Measurements from ENCODE around the gene MUC13.

The MUC13 gene

GRCh38 chr3:124966521-124967445 lies 32.2 kb upstream of the MUC13 start:
- Histone ChIP-seq H3K23ac (ENCODE audit: low read length) (no peak overlapping the region), H3K79me1 (ENCODE audit: low read length) (no peaks in the 10 kb centered on the region), H3K18ac (ENCODE audit: low read length) (no peak overlapping the region), H3K4ac (ENCODE audit: low read depth, low read length) (no peak overlapping the region), H3K79me2 (ENCODE audit: control insufficient read depth, insufficient read depth, low read length) (no peaks in the 10 kb centered on the region), H4K5ac (ENCODE audit: low read length) (no peak overlapping the region), H3K56ac (ENCODE audit: low read length) (no peak overlapping the region), H3K36me3 (ENCODE audit: control insufficient read depth, insufficient read depth, low read length) (peaks cover 16% of the 10 kb centered on the region), H2BK5ac (ENCODE audit: low read length) (no peak overlapping the region), H3K27me3 (ENCODE audit: insufficient read depth, low read length, poor library complexity) (no peaks in the 10 kb centered on the region), H4K8ac (ENCODE audit: low read depth, low read length) (no peak overlapping the region), H3K4me2 (ENCODE audit: low read length) (no peak overlapping the region), H3K9ac (ENCODE audit: low read length) (no peak overlapping the region), H3K4me3 (ENCODE audit: low read length) (no peak overlapping the region), H3K27ac (ENCODE audit: low read depth, low read length) (no peak overlapping the region), H2BK15ac (replicated peaks; ENCODE audit: low read depth) (no peak overlapping the region), H3K4me1 (ENCODE audit: control insufficient read depth, low read depth, low read length) (no peaks in the 10 kb centered on the region), H2AK5ac (ENCODE audit: low read length) (no peak overlapping the region), H2BK120ac (ENCODE audit: low read depth, low read length) (no peak overlapping the region)
- no peak for DNase-seq
- no CpG with 5 or more reads among the region's 7 CpGs for WGBS (ENCODE audit: extremely low coverage, insufficient coverage, low lambda C conversion rate)

- no peak overlapping the region for H3K4me3 ChIP-seq (ENCODE audit: low read length)
- H2BK15ac ChIP-seq (replicated peaks; ENCODE audit: low read depth): no peak overlapping the region
- H3K9ac ChIP-seq (ENCODE audit: low read length): no peak overlapping the region
- no peak overlapping the region for H2AK5ac ChIP-seq (ENCODE audit: low read length)
- peaks cover 14% of the 10 kb centered on the region for H3K36me3 ChIP-seq (ENCODE audit: control insufficient read depth, insufficient read depth, low read length)
- H3K18ac ChIP-seq (ENCODE audit: low read length): no peak overlapping the region
- no peak overlapping the region for H3K4ac ChIP-seq (ENCODE audit: low read depth, low read length)
- H3K79me2 ChIP-seq (ENCODE audit: control insufficient read depth, insufficient read depth, low read length): no peaks in the 10 kb centered on the region
- no peak overlapping the region for H3K56ac ChIP-seq (ENCODE audit: low read length)
- no peak overlapping the region for H4K8ac ChIP-seq (ENCODE audit: low read depth, low read length)
- H2BK5ac ChIP-seq (ENCODE audit: low read length): no peak overlapping the region
- no peaks in the 10 kb centered on the region for H3K79me1 ChIP-seq (ENCODE audit: low read length)
- no peak overlapping the region for H4K5ac ChIP-seq (ENCODE audit: low read length)
- H2BK120ac ChIP-seq (ENCODE audit: low read depth, low read length): no peak overlapping the region
- H3K4me2 ChIP-seq (ENCODE audit: low read length): no peak overlapping the region
- H3K27me3 ChIP-seq (ENCODE audit: insufficient read depth, low read length, poor library complexity): no peaks in the 10 kb centered on the region
- no peak for DNase-seq
- no peak overlapping the region for H3K27ac ChIP-seq (ENCODE audit: low read depth, low read length)
- no peak overlapping the region for H3K23ac ChIP-seq (ENCODE audit: low read length)
- WGBS (ENCODE audit: extremely low coverage, insufficient coverage, low lambda C conversion rate): no CpG with 5 or more reads among the region's 1 CpG
- no peaks in the 10 kb centered on the region for H3K4me1 ChIP-seq (ENCODE audit: control insufficient read depth, low read depth, low read length)
These were observed 30.9 kb upstream of the MUC13 start for GRCh38 chr3:124965413-124965812.

DNA sequence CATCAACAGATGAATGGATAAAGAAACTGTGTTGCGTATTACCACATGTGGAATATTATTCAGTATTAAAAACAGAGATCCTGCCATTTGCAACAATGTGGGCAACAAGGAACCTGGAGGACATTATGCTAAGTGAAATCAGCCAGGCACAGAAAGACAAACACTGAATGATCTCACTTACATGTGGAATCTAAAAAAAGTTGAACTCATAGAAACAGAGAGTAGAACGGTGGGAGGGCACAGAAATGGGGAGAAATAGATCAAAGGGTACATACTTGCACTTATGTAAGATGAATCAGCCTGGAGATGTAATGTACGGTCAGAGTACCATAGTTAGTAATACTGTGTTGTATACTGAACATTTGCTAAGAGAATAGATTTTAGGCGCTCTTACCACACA lies 29.8 kb upstream of the MUC13 start:
- no peak for DNase-seq
- Histone ChIP-seq H4K8ac (ENCODE audit: low read depth, low read length) (no peak overlapping the region), H3K4me1 (ENCODE audit: control insufficient read depth, low read depth, low read length) (no peaks in the 10 kb centered on the region), H2AK5ac (ENCODE audit: low read length) (no peak overlapping the region), H3K36me3 (ENCODE audit: control insufficient read depth, insufficient read depth, low read length) (peaks cover 6% of the 10 kb centered on the region), H3K23ac (ENCODE audit: low read length) (no peak overlapping the region), H3K9ac (ENCODE audit: low read length) (no peak overlapping the region), H3K4me3 (ENCODE audit: low read length) (no peak overlapping the region), H4K5ac (ENCODE audit: low read length) (no peak overlapping the region), H3K27me3 (ENCODE audit: insufficient read depth, low read length, poor library complexity) (no peaks in the 10 kb centered on the region), H3K4me2 (ENCODE audit: low read length) (no peak overlapping the region), H2BK5ac (ENCODE audit: low read length) (no peak overlapping the region), H3K18ac (ENCODE audit: low read length) (no peak overlapping the region), H3K27ac (ENCODE audit: low read depth, low read length) (no peak overlapping the region), H3K4ac (ENCODE audit: low read depth, low read length) (no peak overlapping the region), H3K79me1 (ENCODE audit: low read length) (no peaks in the 10 kb centered on the region), H3K79me2 (ENCODE audit: control insufficient read depth, insufficient read depth, low read length) (no peaks in the 10 kb centered on the region), H2BK15ac (replicated peaks; ENCODE audit: low read depth) (no peak overlapping the region), H3K56ac (ENCODE audit: low read length) (no peak overlapping the region), H2BK120ac (ENCODE audit: low read depth, low read length) (no peak overlapping the region)
- whole genome bisulfite sequencing (ENCODE audit: extremely low coverage, insufficient coverage, low lambda C conversion rate): no CpG with 5 or more reads among the region's 4 CpGs

DNA sequence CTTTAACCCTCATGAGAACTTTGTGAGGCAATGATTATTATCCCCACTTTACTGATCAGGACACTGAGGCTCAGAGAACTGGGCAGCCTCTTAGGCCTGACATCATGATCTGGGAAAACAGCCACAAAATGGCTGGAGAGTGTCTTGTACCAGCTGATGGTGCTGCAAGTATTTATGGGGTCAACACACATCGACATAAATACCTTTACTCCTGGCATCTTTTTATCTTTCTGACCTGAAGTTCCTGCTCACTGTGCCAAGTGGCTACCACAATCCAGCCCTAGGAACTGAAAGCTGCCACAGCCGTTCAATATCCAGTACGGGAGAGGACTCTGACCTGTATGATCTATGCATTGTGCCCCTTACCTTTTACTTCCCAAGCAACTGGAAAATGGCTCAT lies 29.2 kb upstream of the MUC13 start:
- no peak overlapping the region for H2BK120ac ChIP-seq (ENCODE audit: low read depth, low read length)
- no peak overlapping the region for H2BK15ac ChIP-seq (replicated peaks; ENCODE audit: low read depth)
- H3K27ac ChIP-seq (ENCODE audit: low read depth, low read length): no peak overlapping the region
- no peak overlapping the region for H3K18ac ChIP-seq (ENCODE audit: low read length)
- DNase-seq: no peak
- H3K27me3 ChIP-seq (ENCODE audit: insufficient read depth, low read length, poor library complexity): no peaks in the 10 kb centered on the region
- no peak overlapping the region for H3K9ac ChIP-seq (ENCODE audit: low read length)
- H3K79me2 ChIP-seq (ENCODE audit: control insufficient read depth, insufficient read depth, low read length): no peaks in the 10 kb centered on the region
- no peaks in the 10 kb centered on the region for H3K4me1 ChIP-seq (ENCODE audit: control insufficient read depth, low read depth, low read length)
- no peak overlapping the region for H2BK5ac ChIP-seq (ENCODE audit: low read length)
- H3K4me3 ChIP-seq (ENCODE audit: low read length): no peak overlapping the region
- no CpG with 5 or more reads among the region's 3 CpGs for WGBS (ENCODE audit: extremely low coverage, insufficient coverage, low lambda C conversion rate)
- no peak overlapping the region for H4K8ac ChIP-seq (ENCODE audit: low read depth, low read length)
- H3K79me1 ChIP-seq (ENCODE audit: low read length): no peaks in the 10 kb centered on the region
- no peak overlapping the region for H3K4ac ChIP-seq (ENCODE audit: low read depth, low read length)
- H4K5ac ChIP-seq (ENCODE audit: low read length): no peak overlapping the region
- no peak overlapping the region for H3K4me2 ChIP-seq (ENCODE audit: low read length)
- H3K36me3 ChIP-seq (ENCODE audit: control insufficient read depth, insufficient read depth, low read length): peaks cover 2% of the 10 kb centered on the region
- H2AK5ac ChIP-seq (ENCODE audit: low read length): no peak overlapping the region
- H3K23ac ChIP-seq (ENCODE audit: low read length): no peak overlapping the region
- H3K56ac ChIP-seq (ENCODE audit: low read length): no peak overlapping the region

DNA sequence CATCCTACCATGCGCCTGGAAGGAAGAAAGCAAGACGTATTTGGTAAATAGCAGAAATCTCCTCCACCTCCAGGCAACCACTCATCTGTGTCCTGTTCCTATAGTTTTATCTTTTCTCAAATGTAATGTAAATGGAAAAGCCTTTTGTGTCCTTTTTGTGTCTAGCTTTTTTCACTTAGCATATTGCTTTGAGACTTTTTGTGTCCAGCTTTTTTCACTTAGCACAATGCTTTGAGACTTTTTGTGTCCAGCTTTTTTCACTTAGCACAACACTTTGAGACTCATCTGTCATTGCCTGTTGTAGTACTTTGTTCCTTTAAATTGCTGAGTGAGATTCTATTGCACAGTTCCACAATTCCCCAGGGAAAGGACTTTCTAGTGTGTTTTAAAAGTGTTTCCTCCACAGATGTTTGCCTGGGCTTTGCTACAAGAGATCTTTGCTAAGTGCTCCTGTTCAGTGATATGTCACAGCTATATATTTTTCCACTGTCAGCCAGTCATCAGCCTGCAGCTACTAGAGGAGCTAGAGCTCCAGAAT lies 27.9 kb upstream of the MUC13 start:
- Histone ChIP-seq H3K4me3 (ENCODE audit: low read length) (no peak overlapping the region), H3K27ac (ENCODE audit: low read depth, low read length) (no peak overlapping the region), H4K8ac (ENCODE audit: low read depth, low read length) (no peak overlapping the region), H2BK15ac (replicated peaks; ENCODE audit: low read depth) (no peak overlapping the region), H3K23ac (ENCODE audit: low read length) (no peak overlapping the region), H3K36me3 (ENCODE audit: control insufficient read depth, insufficient read depth, low read length) (no peaks in the 10 kb centered on the region), H4K5ac (ENCODE audit: low read length) (no peak overlapping the region), H3K4me2 (ENCODE audit: low read length) (no peak overlapping the region), H2BK5ac (ENCODE audit: low read length) (no peak overlapping the region), H3K4ac (ENCODE audit: low read depth, low read length) (no peak overlapping the region), H3K9ac (ENCODE audit: low read length) (no peak overlapping the region), H3K79me2 (ENCODE audit: control insufficient read depth, insufficient read depth, low read length) (no peaks in the 10 kb centered on the region), H2AK5ac (ENCODE audit: low read length) (no peak overlapping the region), H2BK120ac (ENCODE audit: low read depth, low read length) (no peak overlapping the region), H3K18ac (ENCODE audit: low read length) (no peak overlapping the region), H3K79me1 (ENCODE audit: low read length) (no peaks in the 10 kb centered on the region), H3K4me1 (ENCODE audit: control insufficient read depth, low read depth, low read length) (no peaks in the 10 kb centered on the region), H3K56ac (ENCODE audit: low read length) (no peak overlapping the region), H3K27me3 (ENCODE audit: insufficient read depth, low read length, poor library complexity) (no peaks in the 10 kb centered on the region)
- no CpG with 5 or more reads among the region's 2 CpGs for WGBS (ENCODE audit: extremely low coverage, insufficient coverage, low lambda C conversion rate)
- DNase-seq: no peak
